Caco-2 (cell line): Measurements from ENCODE around the gene ST3GAL5. TPM values are rescaled to one million over a fixed set of nuclear protein-coding genes. Genes with fewer than 3 reads are reported as not detected.

Experiments used
- BruUV-seq: library from RNA; stranded (reverse); fragments of 400-500 nt; replicated peaks from 2 replicates; lab custom pipeline; 2021; lab: Mats Ljungman, UMichigan
- CTCF ChIA-PET: fragments of 300-600 bp; sonication (Branson Sonifier 250); formaldehyde crosslinking; loops from one replicate; lab custom pipeline; 2022; ENCODE audit warnings: antibody characterized with exemption; lab: Charles Lee
- POLR2A ChIA-PET: fragments of 300-600 bp; sonication (Branson Sonifier 250); formaldehyde crosslinking; loops from one replicate; lab custom pipeline; 2022; ENCODE audit warnings: antibody characterized with exemption; lab: Charles Lee
- DNase-seq, 2 experiments: peaks; one replicate each; pipeline versions ENCODE4 v3.0.0 to v3.0.0-alpha.2; 2020 to 2022
- H3K27me3 ChIP-seq: replicated peaks from 2 replicates; pipeline ENCODE4 v1.6.0; 2011; ENCODE audit warnings: low read length; ENCODE audit not compliant: control insufficient read depth, insufficient read depth
- H3K36me3 ChIP-seq: 2 replicates; pipeline ENCODE4 v1.5.1; 2011; ENCODE audit warnings: low read length; ENCODE audit not compliant: control insufficient read depth, insufficient read depth
- H3K4me1 ChIP-seq: fragments of 250-450 bp; sonication (Bioruptor Pico); 2 replicates; pipeline ENCODE4 v1.5.1; 2020; ENCODE audit warnings: mild to moderate bottlenecking
- H3K4me3 ChIP-seq: 2 replicates; pipeline ENCODE4 v1.5.1; 2011; ENCODE audit warnings: low read depth, mild to moderate bottlenecking, control low read depth, low read length
- H3K9me3 ChIP-seq: fragments of 250-450 bp; sonication (Bioruptor Pico); 2 replicates; pipeline ENCODE4 v1.5.1; 2020; ENCODE audit warnings: mild to moderate bottlenecking, moderate library complexity
- H3K27ac Mint-ChIP-seq: one replicate; pipeline ENCODE4 v1.8.0; 2022; ENCODE audit warnings: mixed read lengths; ENCODE audit not compliant: unreplicated experiment
- H3K27me3 Mint-ChIP-seq: one replicate; pipeline ENCODE4 v1.8.0; 2022; ENCODE audit warnings: mixed read lengths; ENCODE audit not compliant: insufficient read depth, unreplicated experiment
- H3K36me3 Mint-ChIP-seq: one replicate; pipeline ENCODE4 v1.8.0; 2022; ENCODE audit warnings: mild to moderate bottlenecking, mixed read lengths; ENCODE audit not compliant: insufficient read depth, unreplicated experiment
- H3K4me1 Mint-ChIP-seq: one replicate; pipeline ENCODE4 v1.8.0; 2022; ENCODE audit warnings: low read depth, mixed read lengths; ENCODE audit not compliant: unreplicated experiment
- H3K4me3 Mint-ChIP-seq: one replicate; pipeline ENCODE4 v1.8.0; 2022; ENCODE audit warnings: mild to moderate bottlenecking, moderate library complexity, mixed read lengths; ENCODE audit not compliant: unreplicated experiment
- H3K9me3 Mint-ChIP-seq: one replicate; pipeline ENCODE4 v1.8.0; 2022; ENCODE audit warnings: mixed read lengths; ENCODE audit not compliant: unreplicated experiment
- CTCF ChIP-seq, 2 experiments: fragments of 200-600 bp in 1 of 2; IDR thresholded peaks; 1 replicate in 1 of 2; 2 replicates in 1 of 2; pipeline versions ENCODE4 v1.5.1 to v1.8.0; 2011 to 2022; ENCODE audit warnings: antibody characterized with exemption in 1 of 2, control low read depth in 1 of 2, inconsistent platforms in 1 of 2, low read depth in 1 of 2, low read length in 1 of 2, mild to moderate bottlenecking in 1 of 2, moderate library complexity in 1 of 2; ENCODE audit not compliant: insufficient read depth in 1 of 2, severe bottlenecking in 1 of 2, unreplicated experiment in 1 of 2
- intact Hi-C: fragments of 100-400 bp; cut with micrococcal nuclease; formaldehyde crosslinking; loops from one replicate; pipeline ENCODE4 v1.10.0; 2022; ENCODE audit not compliant: unreplicated experiment
- total RNA-seq: library from RNA; stranded (reverse); gene quantifications from 2 replicates; pipeline ENCODE4 v1.2.3, GENCODE V29; 2022

The ST3GAL5 gene
- total RNA-seq, 1 experiment from 2014 or later: 3.4 TPM

- no peak overlapping the region for H3K4me3 ChIP-seq
- no peak for DNase-seq
- H3K4me1 ChIP-seq: no peaks in the 10 kb centered on the region
- POLR2A ChIA-PET: no interaction called here
- TF ChIP-seq CTCF (IDR thresholded peaks at IDR 0.05; ENCODE audit: insufficient read depth in 1 of 2, low read depth in 1 of 2, low read length in 1 of 2, severe bottlenecking in 1 of 2, unreplicated experiment in 1 of 2): no peak
- no peaks in the 10 kb centered on the region for H3K36me3 Mint-ChIP-seq
- no peaks in the 10 kb centered on the region for H3K4me1 Mint-ChIP-seq
- no peaks in the 10 kb centered on the region for H3K36me3 ChIP-seq
- H3K9me3 ChIP-seq: no peaks in the 10 kb centered on the region
- no peak overlapping the region for H3K4me3 Mint-ChIP-seq
- H3K27ac Mint-ChIP-seq: no peak overlapping the region
- BruUV-seq: no TSS peak
- intact Hi-C loops: no loop called here
- no peaks in the 10 kb centered on the region for H3K27me3 ChIP-seq
- CTCF ChIA-PET: no interaction called here
- H3K27me3 Mint-ChIP-seq: no peaks in the 10 kb centered on the region
- H3K9me3 Mint-ChIP-seq: no peaks in the 10 kb centered on the region
Observed at GRCh38 chr2:85851253-85852151, 37.3 kb downstream of the ST3GAL5 start.

GRCh38 chr2:85850451-85850850 is 38.3 kb downstream of the ST3GAL5 start:
- no peaks in the 10 kb centered on the region for H3K4me1 Mint-ChIP-seq
- DNase-seq: no peak
- no peaks in the 10 kb centered on the region for H3K9me3 Mint-ChIP-seq
- no peak for TF ChIP-seq CTCF (IDR thresholded peaks at IDR 0.05; ENCODE audit: insufficient read depth in 1 of 2, low read depth in 1 of 2, low read length in 1 of 2, severe bottlenecking in 1 of 2, unreplicated experiment in 1 of 2)
- H3K4me3 ChIP-seq: no peak overlapping the region
- POLR2A ChIA-PET: no interaction called here
- H3K27me3 ChIP-seq: no peaks in the 10 kb centered on the region
- H3K27ac Mint-ChIP-seq: no peak overlapping the region
- H3K4me1 ChIP-seq: no peaks in the 10 kb centered on the region
- no peak overlapping the region for H3K4me3 Mint-ChIP-seq
- CTCF ChIA-PET: no interaction called here
- no peaks in the 10 kb centered on the region for H3K27me3 Mint-ChIP-seq
- intact Hi-C loops: no loop called here
- H3K36me3 Mint-ChIP-seq: no peaks in the 10 kb centered on the region
- BruUV-seq: no TSS peak
- H3K9me3 ChIP-seq: no peaks in the 10 kb centered on the region
- no peaks in the 10 kb centered on the region for H3K36me3 ChIP-seq

- ChIA-PET CTCF (no interaction called here), POLR2A (no interaction called here)
- H3K27me3 Mint-ChIP-seq: no peaks in the 10 kb centered on the region
- no peaks in the 10 kb centered on the region for H3K27me3 ChIP-seq
- no peak overlapping the region for H3K4me3 ChIP-seq
- no peak overlapping the region for H3K4me3 Mint-ChIP-seq
- BruUV-seq: no TSS peak
- no peaks in the 10 kb centered on the region for H3K4me1 ChIP-seq
- no peaks in the 10 kb centered on the region for H3K36me3 ChIP-seq
- TF ChIP-seq CTCF (IDR thresholded peaks at IDR 0.05; ENCODE audit: insufficient read depth in 1 of 2, low read depth in 1 of 2, low read length in 1 of 2, severe bottlenecking in 1 of 2, unreplicated experiment in 1 of 2): no peak
- DNase-seq: no peak
- H3K36me3 Mint-ChIP-seq: no peaks in the 10 kb centered on the region
- intact Hi-C loops: no loop called here
- no peak overlapping the region for H3K27ac Mint-ChIP-seq
- peaks cover 13% of the 10 kb centered on the region; the same call in 1 of the 2 replicates for H3K9me3 ChIP-seq
- H3K9me3 Mint-ChIP-seq: peaks cover 9% of the 10 kb centered on the region
- no peaks in the 10 kb centered on the region for H3K4me1 Mint-ChIP-seq
Observed at GRCh38 chr2:85847051-85847588, 41.7 kb downstream of the ST3GAL5 start.
